Naive thymus-derived CD8-positive, alpha-beta T cell (primary cell): ENCODE data around the gene SMC2. TPM values are rescaled to one million over a fixed set of nuclear protein-coding genes. Genes with fewer than 3 reads are reported as not detected.

Experiments
- ATAC-seq, 2 donors: fragments of 150-1000 bp; cut with Tn5 transposase in 1 of 2; sonication (Bioruptor Pico), chemical (Tn5 transposase) in 1 of 2; 1 replicate in 1 of 2; 2 replicates in 1 of 2; pipeline ENCODE4 v1.10.0; 2021; ENCODE audit warnings: mild to moderate bottlenecking in 2 of 2, moderate library complexity in 2 of 2
- POLR2A ChIA-PET: fragments of 350-600 bp; sonication (Branson Sonifier 250); formaldehyde crosslinking; loops from one replicate; lab custom pipeline; 2021; ENCODE audit warnings: antibody characterized with exemption; lab: Charles Lee
- DNase-seq, 10 donors: peaks; one replicate each; pipeline versions ENCODE4 v3.0.0 to v3.0.0-alpha.2; 2020 to 2022
- H3K27ac Mint-ChIP-seq, 10 donors: one replicate each; pipeline ENCODE4 v1.8.0; 2020 to 2022; ENCODE audit warnings: mild to moderate bottlenecking in 10 of 10, mixed read lengths in 10 of 10, moderate library complexity in 4 of 10, inconsistent platforms in 1 of 10
- H3K27me3 Mint-ChIP-seq, 5 donors: one replicate each; pipeline ENCODE4 v1.8.0; 2021 to 2022; ENCODE audit warnings: mixed read lengths in 5 of 5
- H3K36me3 Mint-ChIP-seq, 3 donors: one replicate each; pipeline ENCODE4 v1.8.0; 2020 to 2022; ENCODE audit warnings: mixed read lengths in 3 of 3, mild to moderate bottlenecking in 2 of 3, inconsistent platforms in 1 of 3
- H3K4me1 Mint-ChIP-seq, 4 donors: one replicate each; pipeline ENCODE4 v1.8.0; 2021 to 2022; ENCODE audit warnings: mixed read lengths in 4 of 4
- H3K4me3 Mint-ChIP-seq, 10 donors: one replicate each; pipeline ENCODE4 v1.8.0; 2020 to 2022; ENCODE audit warnings: mild to moderate bottlenecking in 10 of 10, mixed read lengths in 10 of 10, moderate library complexity in 6 of 10, inconsistent platforms in 1 of 10
- H3K9me3 Mint-ChIP-seq, 9 donors: one replicate each; pipeline ENCODE4 v1.8.0; 2020 to 2022; ENCODE audit warnings: mixed read lengths in 9 of 9, mild to moderate bottlenecking in 3 of 9, inconsistent platforms in 1 of 9, moderate library complexity in 1 of 9
- polyA plus RNA-seq, 3 donors: library from polyadenylated mRNA; unstranded; fragments of 300-500 nt; fragmentation: Illumina TruSeq; gene quantifications; one replicate each; pipeline ENCODE4 v1.2.3, GENCODE V29; 2021
- total RNA-seq, 8 experiments: library from RNA in 2 of 8; stranded (reverse) in 2 of 8; gene quantifications; one replicate each; pipeline ENCODE4 v1.2.3 and lab custom pipeline; 2021 to 2026

The SMC2 gene
- total and polyA plus RNA-seq, 5 experiments from 2014 or later: 11.8 to 14.3 (median 13.6) TPM

GRCh38 chr9:104087894-104088293 lies 6.2 kb upstream of the SMC2 start:
- DNase-seq (no peak), ATAC-seq (no peak)
- H3K4me3 Mint-ChIP-seq: no peak overlapping the region

GRCh38 chr9:104088416-104088815 lies 5.7 kb upstream of the SMC2 start:
- no peak overlapping the region for H3K27ac Mint-ChIP-seq
- H3K27me3 Mint-ChIP-seq: peaks cover 3 to 11% (median 6%) of the 10 kb centered on the region in 5 donors
- H3K4me1 Mint-ChIP-seq: peaks cover 4 to 24% (median 20%) of the 10 kb centered on the region in 4 donors
- POLR2A ChIA-PET: no interaction called here
- DNase-seq (no peak), ATAC-seq (no peak)
- H3K4me3 Mint-ChIP-seq: no peak overlapping the region
- peaks cover 0 to 1% (median 0%) of the 10 kb centered on the region in 9 donors for H3K9me3 Mint-ChIP-seq
- no peaks in the 10 kb centered on the region for H3K36me3 Mint-ChIP-seq

More at GRCh38 chr9:104087894-104088293, 6.2 kb upstream of the SMC2 start:
- Mint-ChIP-seq H3K27ac (no peak overlapping the region), H3K36me3 (no peaks in the 10 kb centered on the region), H3K27me3 (peaks cover 3 to 15% (median 8%) of the 10 kb centered on the region in 5 donors), H3K9me3 (peaks cover 0 to 6% (median 0%) of the 10 kb centered on the region in 9 donors), H3K4me1 (peaks cover 4 to 19% (median 15%) of the 10 kb centered on the region in 4 donors)
- POLR2A ChIA-PET: no interaction called here

DNA sequence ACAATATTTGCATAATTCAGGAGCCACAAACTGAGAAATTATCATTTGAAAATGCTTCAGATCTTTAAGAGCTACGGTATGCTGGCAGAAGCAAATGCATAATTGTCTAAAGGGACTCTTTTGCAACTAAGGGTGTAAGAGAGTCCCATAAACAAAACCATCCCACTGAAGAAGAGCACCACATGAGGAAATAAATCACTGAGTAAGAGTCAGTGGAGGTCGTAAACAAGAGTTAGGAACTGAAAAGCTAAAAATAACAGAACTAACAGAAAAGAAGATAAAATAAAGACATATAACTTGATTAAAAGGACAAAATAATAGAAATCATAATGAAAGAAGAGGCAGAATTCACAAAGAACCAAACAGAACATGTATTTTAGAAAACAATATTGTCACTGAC lies 3.5 kb upstream of the SMC2 start:
- DNase-seq (no peak), ATAC-seq (no peak)
- Mint-ChIP-seq H3K27ac (no peak overlapping the region), H3K4me3 (no peak overlapping the region), H3K4me1 (peaks cover 8 to 40% (median 37%) of the 10 kb centered on the region in 4 donors), H3K27me3 (peaks cover 0 to 8% (median 3%) of the 10 kb centered on the region in 5 donors), H3K9me3 (no peaks in the 10 kb centered on the region), H3K36me3 (no peaks in the 10 kb centered on the region)
- POLR2A ChIA-PET: no interaction called here

GRCh38 chr9:104091116-104091515 lies 3.0 kb upstream of the SMC2 start:
- Mint-ChIP-seq H3K36me3 (no peaks in the 10 kb centered on the region), H3K4me3 (no peak overlapping the region), H3K27ac (no peak overlapping the region), H3K27me3 (peaks cover 0 to 8% (median 3%) of the 10 kb centered on the region in 5 donors), H3K9me3 (no peaks in the 10 kb centered on the region), H3K4me1 (peaks cover 8 to 44% (median 40%) of the 10 kb centered on the region in 4 donors)
- ATAC-seq: no peak
- no peak for DNase-seq
- POLR2A ChIA-PET: no interaction called here

GRCh38 chr9:104091708-104092107 lies 2.4 kb upstream of the SMC2 start:
- Mint-ChIP-seq H3K27ac (peak overlapping the region in 2 of 10 donors; percentile 63 to 99), H3K27me3 (peaks cover 0 to 8% (median 3%) of the 10 kb centered on the region in 5 donors), H3K36me3 (no peaks in the 10 kb centered on the region), H3K9me3 (no peaks in the 10 kb centered on the region), H3K4me1 (peaks cover 12 to 50% (median 43%) of the 10 kb centered on the region in 4 donors), H3K4me3 (peak overlapping the region in 5 of 10 donors; percentile 10 to 50 (median 40))
- no peak for ATAC-seq
- POLR2A ChIA-PET: no interaction called here
- no peak for DNase-seq

DNA sequence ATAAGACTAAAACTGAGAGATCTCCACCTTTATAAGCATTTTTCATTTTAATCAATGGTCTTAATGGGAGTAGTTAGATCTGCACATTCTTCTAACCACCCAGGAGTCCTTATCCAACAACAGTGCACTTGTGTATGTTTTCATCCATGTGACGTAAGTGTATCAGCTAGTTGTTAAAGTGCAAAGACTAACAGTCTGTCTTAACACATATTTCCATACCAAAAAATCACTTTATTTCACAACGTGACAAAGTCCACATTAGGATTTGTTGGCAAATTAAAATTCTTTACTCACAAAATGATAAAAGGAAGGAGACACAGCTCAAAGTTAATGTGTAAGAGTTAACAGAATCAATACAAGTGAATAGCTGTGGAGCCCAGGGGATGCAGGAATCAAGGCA lies 1.9 kb upstream of the SMC2 start:
- POLR2A ChIA-PET: interaction anchor here (2.2 kb wide), 1 partner anchor 656 kb away, joined by 16 read pairs; the partner anchor contains the start of gene NIPSNAP3A
- Mint-ChIP-seq H3K9me3 (no peaks in the 10 kb centered on the region), H3K36me3 (no peaks in the 10 kb centered on the region), H3K27me3 (peaks cover 0 to 6% (median 0%) of the 10 kb centered on the region in 5 donors), H3K4me1 (peaks cover 13 to 51% (median 44%) of the 10 kb centered on the region in 4 donors), H3K4me3 (peak overlapping the region in 6 of 10 donors; percentile 18 to 100 (median 44)), H3K27ac (peak overlapping the region in 1 of 10 donors; percentile 99)
- DNase-seq: no peak
- ATAC-seq: no peak

GRCh38 chr9:104092875-104093600 lies 1.1 kb upstream of the SMC2 start:
- POLR2A ChIA-PET: interaction anchor here (0.8 to 2.2 kb wide), 3 partner anchors 36 to 655 kb away, joined by 3 to 16 read pairs (median 6); partner anchors contain the start of gene NIPSNAP3A
- peak overlapping the region; percentile 97 to 100 (median 99) for H3K4me3 Mint-ChIP-seq
- H3K36me3 Mint-ChIP-seq: no peaks in the 10 kb centered on the region
- ATAC-seq: no peak
- H3K9me3 Mint-ChIP-seq: no peaks in the 10 kb centered on the region
- peak overlapping the region; percentile 97 to 100 (median 99) for H3K27ac Mint-ChIP-seq
- peaks cover 0 to 4% (median 0%) of the 10 kb centered on the region in 5 donors for H3K27me3 Mint-ChIP-seq
- peaks cover 13 to 51% (median 44%) of the 10 kb centered on the region in 4 donors for H3K4me1 Mint-ChIP-seq
- peak in 1 of 10 donors; percentile 9 for DNase-seq

GRCh38 chr9:104094534-104095015 lies 466 bp downstream of the SMC2 start:
- POLR2A ChIA-PET: interaction anchor here (1.4 to 2.2 kb wide), 2 partner anchors 651 to 653 kb away, joined by 6 to 16 read pairs; partner anchors contain the start of gene NIPSNAP3A
- peaks cover 13 to 51% (median 44%) of the 10 kb centered on the region in 4 donors for H3K4me1 Mint-ChIP-seq
- no peak for ATAC-seq

GRCh38 chr9:104099630-104100029 lies 5.5 kb downstream of the SMC2 start:
- Mint-ChIP-seq H3K4me1 (peaks cover 7 to 21% (median 14%) of the 10 kb centered on the region in 4 donors), H3K27ac (no peak overlapping the region), H3K9me3 (no peaks in the 10 kb centered on the region), H3K36me3 (peaks cover 17 to 44% (median 26%) of the 10 kb centered on the region in 3 donors), H3K27me3 (no peaks in the 10 kb centered on the region), H3K4me3 (no peak overlapping the region)
- ATAC-seq: no peak
- POLR2A ChIA-PET: no interaction called here
- no peak for DNase-seq

More at GRCh38 chr9:104094534-104095015, 466 bp downstream of the SMC2 start:
- DNase-seq: peak in 1 of 10 donors; percentile 6
- Mint-ChIP-seq H3K27me3 (no peaks in the 10 kb centered on the region), H3K9me3 (no peaks in the 10 kb centered on the region), H3K27ac (peak overlapping the region; percentile 78 to 100 (median 99)), H3K36me3 (no peaks in the 10 kb centered on the region), H3K4me3 (peak overlapping the region; percentile 97 to 100 (median 99))

DNA sequence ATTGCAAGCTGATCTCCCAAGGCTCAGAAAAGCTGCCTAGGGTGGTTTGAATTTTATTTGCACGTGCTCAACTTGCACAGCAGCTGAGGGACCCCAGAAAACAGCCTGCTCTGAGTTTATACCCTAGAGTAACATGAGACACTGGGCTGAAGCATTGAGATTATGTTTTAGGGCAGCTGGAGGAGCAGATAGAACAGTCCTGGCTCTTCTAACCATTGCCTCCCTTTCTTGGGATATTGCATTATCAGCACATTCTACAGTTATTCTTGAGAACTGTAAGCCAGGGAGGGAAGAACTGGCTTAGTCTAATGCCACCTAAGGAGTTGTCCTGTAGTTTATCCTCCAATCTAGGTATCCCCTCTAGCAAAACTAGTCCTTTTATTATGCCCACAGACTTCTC lies 10.3 kb downstream of the SMC2 start:
- DNase-seq (no peak), ATAC-seq (no peak)
- POLR2A ChIA-PET: no interaction called here
- Mint-ChIP-seq H3K4me1 (no peaks in the 10 kb centered on the region), H3K36me3 (peaks cover 21 to 71% (median 41%) of the 10 kb centered on the region in 3 donors), H3K4me3 (no peak overlapping the region), H3K27ac (no peak overlapping the region), H3K9me3 (no peaks in the 10 kb centered on the region), H3K27me3 (no peaks in the 10 kb centered on the region)

DNA sequence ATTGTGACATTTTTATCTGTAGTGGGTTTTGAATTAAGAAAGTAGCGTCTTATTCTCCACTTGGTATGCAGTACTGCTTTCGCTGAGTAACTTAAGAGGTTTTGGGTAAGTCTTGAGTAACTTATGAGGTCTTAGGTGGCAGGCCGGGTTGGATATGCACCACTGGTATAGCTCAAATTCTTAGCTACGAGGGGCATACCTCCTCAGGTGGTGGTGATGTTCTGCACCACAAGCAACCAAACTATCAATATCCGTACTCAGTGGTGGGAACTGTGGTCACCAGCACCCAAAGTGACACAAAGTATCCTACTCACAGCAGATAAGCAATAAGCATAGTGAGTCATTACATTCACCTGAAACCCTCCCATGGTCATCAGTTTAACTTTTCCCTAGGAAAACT lies 13.7 kb downstream of the SMC2 start:
- no peaks in the 10 kb centered on the region for H3K9me3 Mint-ChIP-seq
- no peaks in the 10 kb centered on the region for H3K4me1 Mint-ChIP-seq
- no peak overlapping the region for H3K27ac Mint-ChIP-seq
- H3K27me3 Mint-ChIP-seq: no peaks in the 10 kb centered on the region
- H3K36me3 Mint-ChIP-seq: peaks cover 12 to 63% (median 31%) of the 10 kb centered on the region in 3 donors
- no peak for DNase-seq
- H3K4me3 Mint-ChIP-seq: no peak overlapping the region
- POLR2A ChIA-PET: no interaction called here
- no peak for ATAC-seq

GRCh38 chr9:104108315-104108714 lies 14.2 kb downstream of the SMC2 start:
- POLR2A ChIA-PET: no interaction called here
- Mint-ChIP-seq H3K36me3 (peaks cover 16 to 61% (median 29%) of the 10 kb centered on the region in 3 donors), H3K4me3 (no peak overlapping the region)

DNA sequence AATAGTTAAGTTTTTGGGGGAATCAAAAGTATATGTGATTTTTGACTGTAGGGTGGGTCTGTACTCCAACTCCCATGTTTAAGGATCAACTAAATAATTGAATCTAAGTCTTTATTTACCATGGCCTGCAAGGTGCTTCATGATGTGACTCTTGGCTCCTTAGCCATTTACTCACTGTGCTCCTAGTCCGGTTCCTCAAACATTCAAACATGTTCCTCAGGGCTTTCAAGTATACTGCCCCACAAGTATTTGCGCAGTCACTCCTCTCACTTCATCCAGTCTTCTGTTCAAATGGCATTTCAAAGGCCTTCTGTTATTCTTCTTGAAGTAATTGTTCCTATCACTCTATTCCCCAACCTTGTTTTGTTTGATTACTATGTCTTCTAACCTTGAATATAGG lies 16.4 kb downstream of the SMC2 start:
- H3K4me1 Mint-ChIP-seq: no peaks in the 10 kb centered on the region
- H3K36me3 Mint-ChIP-seq: peaks cover 8 to 64% (median 25%) of the 10 kb centered on the region in 3 donors
- no peaks in the 10 kb centered on the region for H3K27me3 Mint-ChIP-seq
- no peak overlapping the region for H3K27ac Mint-ChIP-seq
- POLR2A ChIA-PET: no interaction called here
- ATAC-seq: no peak
- no peak for DNase-seq
- no peak overlapping the region for H3K4me3 Mint-ChIP-seq
- H3K9me3 Mint-ChIP-seq: no peaks in the 10 kb centered on the region

More at GRCh38 chr9:104108315-104108714, 14.2 kb downstream of the SMC2 start:
- H3K4me1 Mint-ChIP-seq: no peaks in the 10 kb centered on the region
- H3K27ac Mint-ChIP-seq: no peak overlapping the region
- no peak for DNase-seq
- no peaks in the 10 kb centered on the region for H3K9me3 Mint-ChIP-seq
- no peak for ATAC-seq
- no peaks in the 10 kb centered on the region for H3K27me3 Mint-ChIP-seq
